HG02840 (cell line): ENCODE data around the gene NR1H2.

ENCODE experiments used
- ATAC-seq: cut with Tn5 transposase; IDR thresholded peaks from one replicate; pipeline ENCODE4 v1.9.1; 2021; ENCODE audit warnings: mild to moderate bottlenecking, moderate library complexity, moderate number of reproducible peaks; ENCODE audit not compliant: unreplicated experiment, low FRiP score

The NR1H2 gene

DNA sequence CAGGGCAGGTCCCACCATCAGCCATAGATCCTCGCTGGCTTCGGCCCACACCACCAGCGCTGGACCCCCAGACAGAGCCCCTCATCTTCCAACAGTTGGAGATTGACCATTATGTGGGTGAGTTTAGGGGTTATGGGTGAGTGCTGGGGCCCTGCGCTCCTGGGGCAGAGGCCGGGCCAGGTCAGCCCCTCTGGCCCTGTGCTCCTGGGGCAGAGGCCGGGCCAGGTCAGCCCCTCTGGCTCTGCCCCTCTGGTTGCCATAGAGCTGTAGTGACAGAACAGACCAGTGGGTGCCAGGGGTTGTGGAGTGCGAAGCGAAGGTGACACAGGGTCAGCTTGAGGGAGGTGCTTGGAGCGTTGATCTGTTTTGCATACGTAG is 23.1 kb downstream of the NR1H2 start:
- ATAC-seq = no peak

GRCh38 chr19:50401605-50402450 is 25.6 kb downstream of the NR1H2 start:
- no peak for ATAC-seq

GRCh38 chr19:50402544-50403301 is 26.5 kb downstream of the NR1H2 start:
- no peak for ATAC-seq

GRCh38 chr19:50406156-50406820 is 30.0 kb downstream of the NR1H2 start:
- ATAC-seq = no peak

DNA sequence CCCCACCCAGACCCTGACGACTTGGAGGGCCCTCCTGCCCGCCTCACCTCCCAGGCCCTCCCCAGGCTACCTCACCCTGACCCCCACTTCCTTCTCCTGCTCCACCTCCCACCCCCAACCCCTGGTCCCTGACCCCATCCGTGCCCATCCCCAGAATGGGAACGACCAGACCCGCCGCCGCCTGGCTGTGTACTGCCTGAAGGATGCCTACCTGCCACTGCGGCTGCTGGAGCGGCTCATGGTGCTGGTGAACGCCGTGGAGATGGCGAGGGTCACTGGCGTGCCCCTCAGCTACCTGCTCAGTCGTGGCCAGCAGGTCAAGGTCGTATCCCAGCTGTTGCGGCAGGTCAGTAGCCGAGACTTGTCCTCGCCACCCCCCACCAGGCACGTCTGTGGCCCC is 30.6 kb downstream of the NR1H2 start:
- ATAC-seq = no peak

GRCh38 chr19:50409347-50409746 is 33.1 kb downstream of the NR1H2 start:
- no peak for ATAC-seq

DNA sequence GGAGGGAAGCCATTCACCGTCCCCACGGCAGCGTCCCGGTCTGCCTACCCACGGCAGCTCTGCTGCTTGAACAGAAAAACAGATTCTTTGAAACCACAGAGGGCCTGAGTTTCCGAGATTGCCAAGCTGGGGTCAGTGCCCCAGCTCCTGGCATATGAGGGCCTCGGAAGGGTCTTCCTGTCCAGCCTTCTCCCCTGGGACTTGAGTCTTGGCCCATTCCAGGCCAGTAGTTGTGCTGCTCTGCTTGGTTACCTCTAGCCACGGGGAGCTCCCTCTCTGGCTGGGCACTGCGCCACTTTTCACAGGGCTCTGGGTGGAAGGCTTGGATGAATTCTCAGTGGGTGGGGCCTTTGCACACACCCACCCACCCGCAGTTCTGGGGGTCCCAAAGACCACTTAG is 33.9 kb downstream of the NR1H2 start:
- no peak for ATAC-seq

GRCh38 chr19:50412419-50412818 is 36.2 kb downstream of the NR1H2 start:
- no peak for ATAC-seq

GRCh38 chr19:50413096-50413495 is 36.8 kb downstream of the NR1H2 start:
- no peak for ATAC-seq

- no peak for ATAC-seq
Observed at GRCh38 chr19:50413531-50413930, 37.3 kb downstream of the NR1H2 start.

GRCh38 chr19:50414864-50415660 is 38.8 kb downstream of the NR1H2 start:
- ATAC-seq = no peak

GRCh38 chr19:50415661-50416033 is 39.4 kb downstream of the NR1H2 start:
- ATAC-seq = no peak

GRCh38 chr19:50416034-50416977 is 40.0 kb downstream of the NR1H2 start:
- no peak for ATAC-seq

DNA sequence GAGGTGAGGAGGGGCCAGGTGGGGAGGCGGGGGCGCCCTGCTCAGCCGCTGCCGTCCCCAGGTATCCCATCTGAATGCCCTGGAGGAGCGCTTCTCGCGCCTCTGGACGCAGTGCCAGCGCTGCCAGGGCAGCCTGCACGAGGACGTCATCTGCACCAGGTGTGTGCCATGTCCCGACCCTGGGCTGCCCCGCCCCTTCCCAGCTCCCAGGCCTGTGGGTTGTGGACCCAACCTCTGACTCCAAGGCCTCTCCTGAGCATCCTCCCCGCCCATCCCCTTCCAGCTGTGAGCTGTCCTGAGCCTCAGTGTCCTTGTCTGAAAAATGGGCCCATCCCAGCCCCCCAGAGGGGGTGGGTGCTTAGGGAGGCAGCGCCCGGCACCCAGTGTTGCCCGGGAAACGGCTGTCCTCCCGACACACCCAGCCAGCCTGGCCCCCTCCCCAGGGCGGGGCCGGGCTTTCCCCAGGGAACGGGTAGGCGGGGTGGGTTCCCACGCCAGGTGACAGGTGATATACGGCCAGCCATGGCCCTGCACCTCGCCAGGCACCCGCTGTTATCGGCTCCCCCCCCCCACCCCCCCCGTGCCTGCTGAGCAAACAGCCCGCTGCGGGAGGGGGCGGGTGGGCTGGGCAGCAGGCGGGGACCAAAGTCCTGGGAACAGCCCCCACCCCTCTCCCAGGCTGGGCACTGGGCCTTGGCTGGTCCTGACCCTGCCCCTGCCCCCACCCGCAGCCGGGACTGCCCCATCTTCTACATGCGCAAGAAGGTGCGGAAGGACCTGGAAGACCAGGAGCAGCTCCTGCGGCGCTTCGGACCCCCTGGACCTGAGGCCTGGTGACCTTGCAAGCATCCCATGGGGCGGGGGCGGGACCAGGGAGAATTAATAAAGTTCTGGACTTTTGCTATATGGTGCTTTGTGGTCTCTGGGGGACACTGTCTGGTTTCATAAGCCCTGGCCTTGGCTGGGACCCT is 41.1 kb downstream of the NR1H2 start:
- ATAC-seq = no peak

GRCh38 chr19:50418176-50419021 is 42.1 kb downstream of the NR1H2 start, which contains the start of gene SPIB:
Gene SPIB, plus strand, starts transcription at chr19:50418938. Its CDS starts 25 bp downstream, at chr19:50418963.
- ATAC-seq = no peak

GRCh38 chr19:50419022-50419579 is 42.8 kb downstream of the NR1H2 start:
- no peak for ATAC-seq

- ATAC-seq = no peak
Observed at GRCh38 chr19:50419580-50420035, 43.4 kb downstream of the NR1H2 start.
